DMS153 (cell line): ENCODE measurements around the gene TRRAP.
"Not testable (repeated sequence)": the region's sequence is repeated elsewhere in the genome, so short reads cannot be mapped to it uniquely, and the experiment has no call there.

Source experiments
- DNase-seq: peaks from one replicate; lab custom pipeline; 2025; lab: John Stamatoyannopoulos, UW

The TRRAP gene

GRCh38 chr7:98866351-98866750 lies 12.0 kb upstream of the TRRAP start:
- no peak for DNase-seq

GRCh38 chr7:98866765-98867164 lies 11.6 kb upstream of the TRRAP start:
- DNase-seq = no peak

- no peak for DNase-seq
Observed at GRCh38 chr7:98868450-98868849, 9.9 kb upstream of the TRRAP start.

GRCh38 chr7:98869027-98869596 lies 9.2 kb upstream of the TRRAP start:
- DNase-seq = no peak

- DNase-seq = no peak
Observed at GRCh38 chr7:98869597-98870120, 8.7 kb upstream of the TRRAP start, which contains the start of gene TMEM130. TMEM130 (minus strand) TSS chr7:98870014; CDS start chr7:98869861, 153 bp downstream.

DNA sequence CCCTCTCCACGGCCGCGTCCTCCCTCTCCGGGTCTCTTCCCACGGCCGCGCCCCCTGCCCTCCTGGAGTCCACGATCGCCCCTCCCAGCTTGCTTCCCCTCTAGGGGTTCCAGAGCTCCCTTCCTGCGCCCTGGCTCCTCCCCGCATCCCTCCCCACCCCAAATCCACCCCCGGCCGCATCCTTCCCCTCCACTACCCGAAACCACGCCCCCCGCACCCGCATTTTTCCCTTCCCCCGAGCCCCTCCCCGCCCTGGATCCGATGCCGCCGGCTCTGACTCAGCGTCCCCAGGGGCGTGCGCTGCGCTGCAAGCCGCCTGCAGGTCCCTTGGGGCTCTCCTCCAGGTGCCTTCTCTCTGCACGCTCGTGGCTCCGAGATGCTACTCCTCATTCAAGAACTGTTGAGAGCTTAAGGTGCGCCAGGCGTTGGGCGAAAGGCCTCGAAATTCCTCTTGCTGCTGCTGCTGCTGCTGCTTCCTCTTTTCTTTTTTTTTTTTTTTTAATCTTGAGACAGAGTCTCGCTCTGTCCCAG lies 8.1 kb upstream of the TRRAP start:
- DNase-seq = peak; percentile 59

DNA sequence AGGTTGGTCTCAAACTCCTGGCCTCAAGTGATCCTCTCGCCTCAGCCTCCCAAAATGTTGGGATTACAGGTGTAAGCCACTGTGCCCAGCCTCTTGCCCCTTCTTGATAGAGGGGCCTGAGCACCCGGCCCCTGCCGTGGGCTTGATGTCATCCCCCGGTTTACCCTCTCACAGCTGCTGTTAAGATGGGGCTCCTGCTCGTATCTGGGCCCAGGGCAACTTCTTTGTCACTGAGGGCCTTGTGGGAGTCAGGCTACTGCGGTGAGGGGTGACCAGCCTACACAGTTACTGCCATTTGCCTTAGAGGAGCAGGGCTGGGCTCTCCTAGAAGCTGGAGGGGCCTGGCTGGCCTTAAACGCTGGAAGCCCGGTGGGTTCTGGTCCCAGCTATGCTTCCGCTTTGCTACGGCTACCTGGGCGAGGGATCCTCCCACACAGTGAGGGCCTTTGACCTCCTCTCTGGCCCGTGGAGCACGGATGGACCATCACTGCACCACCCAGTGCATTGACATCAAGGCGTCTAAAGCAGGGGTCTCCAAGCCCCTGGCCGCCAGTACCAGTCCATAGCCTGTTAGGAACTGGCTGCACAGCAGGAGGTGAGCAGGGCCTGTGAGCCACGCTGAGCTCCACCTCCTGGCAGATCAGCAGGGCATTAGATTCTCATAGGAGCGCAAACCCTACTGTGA lies 7.4 kb upstream of the TRRAP start:
- no peak for DNase-seq

DNA sequence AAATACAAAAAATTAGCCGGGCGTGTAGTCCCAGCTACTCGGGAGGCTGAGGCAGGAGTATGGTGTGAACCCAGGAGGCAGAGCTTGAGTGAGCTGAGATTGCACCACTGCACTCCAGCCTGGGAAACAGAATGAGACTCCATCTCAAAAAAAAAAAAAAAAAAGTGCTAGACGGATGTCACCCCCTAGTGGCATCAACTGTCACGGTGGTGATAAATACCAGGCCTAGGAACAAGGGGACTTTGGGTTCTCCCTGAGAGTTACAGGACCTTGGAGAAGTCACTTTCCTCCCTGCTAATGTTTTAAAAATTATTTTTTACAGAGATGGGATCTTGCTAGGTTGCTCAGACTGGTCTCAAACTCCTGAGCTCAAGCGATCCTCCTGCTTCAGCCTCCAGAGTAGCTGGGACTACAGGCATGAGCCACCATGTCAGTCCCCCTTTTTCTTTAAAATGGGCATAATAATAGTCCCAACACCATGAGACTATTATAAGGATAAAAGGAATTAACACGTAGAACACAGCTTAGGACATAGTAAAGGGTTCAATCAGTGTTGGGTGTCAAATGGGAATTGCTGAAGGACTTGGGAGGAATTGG lies 5.9 kb upstream of the TRRAP start:
- no peak for DNase-seq

DNA sequence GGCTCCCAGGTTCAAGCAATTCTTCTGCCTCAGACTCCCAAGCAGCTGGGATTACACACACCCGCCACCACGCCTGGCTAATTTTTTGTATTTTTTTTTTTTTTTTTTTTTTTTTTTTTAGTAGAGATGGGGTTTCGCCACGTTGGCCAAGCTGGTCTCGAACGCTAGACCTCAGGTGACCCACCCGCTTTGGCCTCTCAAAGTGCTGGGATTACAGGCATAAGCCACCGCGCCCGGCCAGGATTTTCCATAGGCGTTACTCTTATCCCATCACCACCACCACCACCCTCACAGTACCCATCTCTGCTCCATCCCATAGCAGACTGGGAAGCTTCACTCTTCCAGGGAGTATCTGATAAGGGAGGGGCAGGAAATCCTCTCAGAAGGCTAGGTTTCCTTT lies 4.7 kb upstream of the TRRAP start:
- DNase-seq = not testable (repeated sequence)

DNA sequence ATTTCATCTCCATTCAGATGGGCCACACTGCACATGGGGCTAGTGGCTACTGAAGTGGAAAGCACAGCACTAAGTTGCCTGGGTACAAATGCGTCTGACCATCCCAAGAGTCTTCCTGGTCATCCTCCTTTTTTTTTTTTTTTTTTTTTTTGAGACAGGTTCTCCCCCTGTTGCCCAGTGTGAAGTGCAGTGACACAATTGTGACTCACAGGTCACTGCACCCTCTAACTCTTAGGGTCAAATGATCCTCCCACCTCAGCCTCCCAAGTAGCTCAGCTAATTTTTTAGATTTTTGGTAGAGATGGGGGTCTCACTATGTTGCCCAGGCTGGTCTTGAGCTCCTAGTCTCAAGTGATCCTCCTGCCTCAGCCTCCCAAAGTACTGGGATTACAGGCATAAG lies 3.4 kb upstream of the TRRAP start:
- DNase-seq = no peak

DNA sequence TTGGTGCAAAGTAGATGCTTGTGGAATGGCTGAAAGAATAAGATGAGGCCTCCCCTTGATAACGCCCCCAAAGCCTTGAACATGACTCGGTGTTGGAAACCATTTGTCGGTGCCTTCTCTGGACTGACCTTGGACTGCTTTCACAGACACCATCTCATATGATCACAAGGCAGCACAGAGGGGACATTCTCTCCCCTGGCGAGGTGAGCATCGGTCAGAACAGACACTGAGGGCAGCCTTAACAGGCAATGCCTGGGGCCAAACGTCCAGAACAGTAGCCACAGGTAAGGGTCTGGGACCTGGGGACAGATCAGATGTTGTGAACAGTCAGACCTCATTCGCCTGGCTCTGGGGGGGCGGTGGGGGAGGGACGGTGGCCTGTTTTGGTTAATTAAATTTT lies 2.8 kb upstream of the TRRAP start:
- no peak for DNase-seq

- no peak for DNase-seq
Observed at GRCh38 chr7:98877146-98877545, 1.2 kb upstream of the TRRAP start.

DNA sequence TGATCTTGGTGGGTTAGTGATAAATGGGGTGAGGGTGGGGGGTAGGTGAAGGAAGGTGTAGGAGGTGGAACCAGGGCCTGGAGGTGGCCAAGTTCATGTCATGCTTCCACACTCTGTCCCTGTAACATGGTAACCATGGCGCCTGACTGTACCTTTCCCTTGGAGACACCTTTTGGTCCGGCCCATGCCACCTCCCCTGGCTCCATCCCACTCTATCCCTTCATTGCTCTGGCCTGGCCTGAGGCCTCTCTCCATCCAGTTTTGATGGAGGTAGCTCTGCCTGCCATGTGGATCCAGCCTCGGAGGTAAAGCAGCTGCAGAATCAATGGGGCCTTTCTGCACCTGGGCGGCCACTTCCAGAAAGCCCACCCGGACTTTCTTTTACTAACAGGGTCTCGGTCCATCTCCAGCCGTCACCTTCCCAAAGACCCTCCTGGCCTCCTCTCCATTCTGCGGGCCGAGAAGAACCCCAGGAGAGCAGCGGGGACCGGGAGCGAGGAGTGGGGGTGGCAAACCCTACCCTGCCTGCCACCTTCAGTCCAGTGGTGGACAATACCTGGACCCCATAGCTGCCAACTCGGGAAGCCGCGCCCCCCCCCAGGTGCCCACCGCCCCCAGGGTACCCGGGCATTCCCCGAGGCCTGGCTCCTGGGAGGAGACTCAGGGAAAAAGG lies 504 bp upstream of the TRRAP start:
- DNase-seq = no peak

GRCh38 chr7:98879198-98879978 lies 1.1 kb downstream of the TRRAP start:
- peak; percentile 29 for DNase-seq

DNA sequence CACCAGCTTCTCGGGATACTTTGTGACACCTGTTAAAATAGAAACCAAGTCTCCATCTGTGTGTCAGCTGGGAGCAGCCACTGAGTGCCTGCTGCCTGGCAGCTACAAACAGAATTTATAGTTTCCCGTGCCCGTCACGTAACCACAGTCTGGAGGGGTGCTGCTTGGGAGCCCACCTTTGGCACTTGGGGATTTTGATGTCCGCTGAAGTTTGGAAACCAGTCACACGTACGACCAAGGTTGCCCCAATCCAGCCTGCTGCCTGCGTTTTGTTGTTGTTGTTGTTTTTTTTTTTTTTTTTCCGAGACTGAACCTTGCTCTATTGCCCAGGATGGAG lies 1.6 kb downstream of the TRRAP start:
- no peak for DNase-seq

DNA sequence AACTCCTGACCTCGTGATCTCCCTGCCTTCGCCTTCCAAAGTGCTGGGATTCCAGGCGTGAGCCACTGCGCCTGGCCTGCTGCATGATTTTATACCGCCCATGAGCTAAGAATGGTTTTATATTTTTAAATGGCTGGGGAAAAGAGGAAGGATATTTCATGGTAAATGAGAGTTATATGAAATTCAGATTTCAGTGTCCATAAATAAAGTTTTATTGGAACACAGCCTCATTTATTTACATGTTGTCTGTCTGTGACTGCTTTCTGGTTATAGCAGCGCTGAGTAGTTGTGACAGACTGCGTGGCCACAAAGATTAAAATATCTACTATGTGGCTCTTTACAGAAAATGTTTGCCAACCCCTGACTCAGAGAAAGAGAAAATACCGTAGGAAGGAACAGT lies 2.2 kb downstream of the TRRAP start:
- no peak for DNase-seq

DNA sequence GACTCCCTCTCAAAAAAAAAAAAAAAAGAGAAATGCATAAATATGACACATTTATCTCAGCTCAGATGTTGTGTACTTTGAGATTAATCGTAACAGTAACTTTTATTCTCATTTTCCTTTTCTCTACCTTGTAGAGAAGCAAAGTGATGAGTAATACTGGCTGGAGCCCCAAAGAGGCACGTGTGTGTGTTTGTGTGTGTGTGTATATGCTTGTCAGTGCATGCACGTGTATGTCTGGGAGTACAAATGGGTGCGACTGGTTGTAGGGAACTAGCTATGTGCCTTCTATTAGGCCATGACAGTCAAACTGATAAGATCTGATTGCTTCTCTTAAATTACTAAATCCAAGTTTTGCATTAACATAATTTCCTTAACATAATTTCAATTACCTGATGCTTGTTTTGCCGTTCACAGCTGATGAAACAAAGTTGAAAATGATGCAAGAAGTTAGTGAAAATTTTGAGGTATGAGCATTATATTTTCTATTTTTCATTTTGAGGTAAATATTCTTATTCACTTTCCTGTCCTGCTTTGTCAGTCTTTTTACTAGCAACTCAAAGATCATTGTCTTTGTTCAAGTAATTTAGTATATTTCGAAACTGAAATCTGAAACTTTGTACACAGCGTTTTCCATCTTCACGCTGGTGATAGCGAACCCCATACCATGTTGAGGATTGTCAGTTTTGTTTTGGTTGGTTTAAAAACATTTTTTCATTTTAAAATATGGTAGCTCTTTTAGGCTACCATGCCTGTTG lies 3.4 kb downstream of the TRRAP start:
- DNase-seq = no peak

- no peak for DNase-seq
Observed at GRCh38 chr7:98884416-98884815, 6.1 kb downstream of the TRRAP start.

DNA sequence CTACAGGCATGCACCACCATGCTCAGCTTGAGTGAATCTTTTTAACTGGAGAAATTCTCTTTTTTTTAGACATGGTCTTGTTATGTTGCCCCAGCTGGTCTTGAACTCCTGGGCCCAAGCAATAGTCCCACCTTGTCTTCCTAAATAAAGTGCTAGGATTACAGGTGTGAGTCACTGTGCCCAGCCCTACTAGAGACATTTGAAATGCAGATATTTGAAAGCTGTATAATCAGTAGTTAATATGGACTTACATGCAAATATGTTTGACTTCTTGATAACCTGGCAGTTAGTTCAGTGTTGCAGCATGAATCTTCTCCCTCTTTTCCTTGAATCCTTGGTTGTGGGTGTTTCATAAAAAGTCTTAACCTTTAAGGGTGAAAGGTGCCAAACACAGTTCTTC lies 8.7 kb downstream of the TRRAP start:
- no peak for DNase-seq

DNA sequence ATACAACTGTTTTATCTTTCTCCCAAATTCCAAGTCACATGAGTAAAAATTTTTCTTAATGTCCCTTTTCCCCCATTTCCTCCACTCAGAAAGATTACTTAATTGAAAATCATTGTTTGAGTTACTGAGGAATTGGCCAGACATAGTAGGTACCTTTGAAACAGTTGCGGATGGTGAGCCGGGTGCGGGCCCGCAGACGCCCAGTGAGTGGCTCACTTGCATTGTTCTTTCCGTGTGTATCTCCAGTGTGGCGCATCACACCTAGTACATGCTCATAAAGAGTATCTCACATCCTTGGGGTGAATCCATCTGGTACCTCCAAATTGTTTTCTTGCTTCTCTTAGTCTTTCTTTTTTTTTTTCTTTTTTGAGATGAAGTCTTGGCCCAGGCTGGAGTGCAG lies 14.3 kb downstream of the TRRAP start:
- DNase-seq = no peak

DNA sequence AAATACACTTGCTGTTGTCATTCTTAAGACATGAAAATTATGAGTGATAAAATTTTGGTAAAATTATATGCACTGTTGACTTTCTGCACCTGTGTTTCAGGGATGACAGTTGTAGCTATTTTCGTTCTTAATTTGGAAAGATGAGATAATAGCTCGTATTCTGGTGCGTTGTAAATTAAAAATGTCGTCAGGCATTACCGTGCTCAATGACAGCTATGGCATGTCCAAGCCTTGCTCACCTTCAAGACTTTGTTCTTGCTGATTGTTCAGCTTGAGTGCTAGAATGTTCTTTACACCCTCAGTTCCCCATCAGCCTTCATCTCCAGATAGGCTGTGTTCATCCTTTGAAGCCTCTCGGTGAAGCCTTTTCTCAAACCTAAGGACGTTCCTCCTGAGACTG lies 21.5 kb downstream of the TRRAP start:
- DNase-seq = no peak
